ENCODE measurements around the gene WASHC4.

Gene WASHC4

GRCh38 chr12:105104762-105105161 is 2.8 kb upstream of the WASHC4 start:
- Histone ChIP-seq H4K20me1 (ENCODE audit: insufficient read depth, low read length, poor library complexity, severe bottlenecking) (peaks cover 14% of the 10 kb centered on the region), H3F3A (ENCODE audit: low read depth) (0 out of 2 replicates have a peak, but pooled peaks cover under 1% of the 10 kb centered on the region), H3K9me3 (ENCODE audit: insufficient read depth, low read depth, low read length) (no peaks in the 10 kb centered on the region), H3K4me2 (ENCODE audit: low read depth, low read length, poor library complexity, severe bottlenecking) (no peak overlapping the region), H3K79me2 (ENCODE audit: insufficient read depth, low read length) (peaks cover 17% of the 10 kb centered on the region), H3K4me3 (ENCODE audit: low read length, poor library complexity, severe bottlenecking) (no peak overlapping the region), H3K27me3 (ENCODE audit: insufficient read depth, low read length, poor library complexity, severe bottlenecking) (no peaks in the 10 kb centered on the region), H2AFZ (ENCODE audit: low read length) (no peak overlapping the region), H3K36me3 (ENCODE audit: insufficient read depth, low read length) (no peaks in the 10 kb centered on the region), H3K9ac (ENCODE audit: low read depth, low read length, poor library complexity, severe bottlenecking) (no peak overlapping the region), H3K4me1 (ENCODE audit: insufficient read depth, low read length, poor library complexity, severe bottlenecking) (peaks cover 33% of the 10 kb centered on the region), H3K9me2 (replicated peaks; ENCODE audit: low read depth, low read length) (no peaks in the 10 kb centered on the region)
- TF ChIP-seq EZH2phosphoT487 (IDR thresholded peaks at IDR 0.05; ENCODE audit: borderline replicate concordance) = no peak
- no peak for TF ChIP-seq CTCF (conservative IDR thresholded peaks at IDR 0.05; ENCODE audit: low read length)

- Histone ChIP-seq H3K36me3 (ENCODE audit: insufficient read depth, low read length) (no peaks in the 10 kb centered on the region), H3K9me2 (replicated peaks; ENCODE audit: low read depth, low read length) (no peaks in the 10 kb centered on the region), H3K4me1 (ENCODE audit: insufficient read depth, low read length, poor library complexity, severe bottlenecking) (peaks cover 35% of the 10 kb centered on the region), H3K79me2 (ENCODE audit: insufficient read depth, low read length) (peaks cover 35% of the 10 kb centered on the region), H3K9ac (ENCODE audit: low read depth, low read length, poor library complexity, severe bottlenecking) (peak overlapping the region; percentile 76), H4K20me1 (ENCODE audit: insufficient read depth, low read length, poor library complexity, severe bottlenecking) (peaks cover 22% of the 10 kb centered on the region), H3K4me3 (ENCODE audit: low read length, poor library complexity, severe bottlenecking) (peak overlapping the region; percentile 76), H3K9me3 (ENCODE audit: insufficient read depth, low read depth, low read length) (no peaks in the 10 kb centered on the region), H2AFZ (ENCODE audit: low read length) (peak overlapping the region; percentile 91), H3K4me2 (ENCODE audit: low read depth, low read length, poor library complexity, severe bottlenecking) (peak overlapping the region; percentile 73), H3F3A (ENCODE audit: low read depth) (no peaks in the 10 kb centered on the region), H3K27me3 (ENCODE audit: insufficient read depth, low read length, poor library complexity, severe bottlenecking) (no peaks in the 10 kb centered on the region)
- TF ChIP-seq CTCF (conservative IDR thresholded peaks at IDR 0.05; ENCODE audit: low read length) (no peak), EZH2phosphoT487 (IDR thresholded peaks at IDR 0.05; ENCODE audit: borderline replicate concordance) (no peak)
These were observed 910 bp upstream of the WASHC4 start for GRCh38 chr12:105106621-105107020.

- Histone ChIP-seq H3K9me3 (ENCODE audit: insufficient read depth, low read depth, low read length) (no peaks in the 10 kb centered on the region), H4K20me1 (ENCODE audit: insufficient read depth, low read length, poor library complexity, severe bottlenecking) (peaks cover 22% of the 10 kb centered on the region), H3K9ac (ENCODE audit: low read depth, low read length, poor library complexity, severe bottlenecking) (peak overlapping the region; percentile 76), H3K4me1 (ENCODE audit: insufficient read depth, low read length, poor library complexity, severe bottlenecking) (peaks cover 40% of the 10 kb centered on the region), H3K27me3 (ENCODE audit: insufficient read depth, low read length, poor library complexity, severe bottlenecking) (no peaks in the 10 kb centered on the region), H3K79me2 (ENCODE audit: insufficient read depth, low read length) (peaks cover 41% of the 10 kb centered on the region), H3K9me2 (replicated peaks; ENCODE audit: low read depth, low read length) (no peaks in the 10 kb centered on the region), H3K4me3 (ENCODE audit: low read length, poor library complexity, severe bottlenecking) (peak overlapping the region; percentile 76), H2AFZ (ENCODE audit: low read length) (peak overlapping the region; percentile 91), H3F3A (ENCODE audit: low read depth) (no peaks in the 10 kb centered on the region), H3K4me2 (ENCODE audit: low read depth, low read length, poor library complexity, severe bottlenecking) (peak overlapping the region; percentile 73), H3K36me3 (ENCODE audit: insufficient read depth, low read length) (no peaks in the 10 kb centered on the region)
- no peak for TF ChIP-seq CTCF (conservative IDR thresholded peaks at IDR 0.05; ENCODE audit: low read length)
- no peak for TF ChIP-seq EZH2phosphoT487 (IDR thresholded peaks at IDR 0.05; ENCODE audit: borderline replicate concordance)
These were observed 399 bp upstream of the WASHC4 start for GRCh38 chr12:105107171-105107493.
